Right lobe of liver (tissue), 4 donors: ENCODE results near the gene PAQR6.

Experiments
- CTCF ChIP-seq, 4 donors: fragments of 200-600 bp in 3 of 4; fragments of 450-650 bp in 1 of 4; IDR thresholded peaks; one replicate each; pipeline versions ENCODE4 v1.5.1 to v1.8.0; 2016 to 2022; ENCODE audit warnings: antibody characterized with exemption in 4 of 4, mild to moderate bottlenecking in 2 of 4
- POLR2A ChIP-seq: fragments of 450-650 bp; IDR thresholded peaks from one replicate; pipeline ENCODE4 v1.6.1; 2017; ENCODE audit warnings: antibody characterized with exemption, mild to moderate bottlenecking
- donor health status: DM: no; HTN: no; CAD: no.
- donor health status: DM: no; HTN: no; CAD: no.
- donor health status: DM: no; HTN: yes; CAD: no.

GRCh38 chr1:156225677-156226014 is 22.2 kb downstream of the PAQR6 start:
- no peak for TF ChIP-seq CTCF (IDR thresholded peaks at IDR 0.05)
- TF ChIP-seq POLR2A = no peak
